Measurements from ENCODE around the gene PITPNC1.
A peak's percentile ranks its signal among the peaks of the same experiment; 100 is the strongest.

Gene PITPNC1

DNA sequence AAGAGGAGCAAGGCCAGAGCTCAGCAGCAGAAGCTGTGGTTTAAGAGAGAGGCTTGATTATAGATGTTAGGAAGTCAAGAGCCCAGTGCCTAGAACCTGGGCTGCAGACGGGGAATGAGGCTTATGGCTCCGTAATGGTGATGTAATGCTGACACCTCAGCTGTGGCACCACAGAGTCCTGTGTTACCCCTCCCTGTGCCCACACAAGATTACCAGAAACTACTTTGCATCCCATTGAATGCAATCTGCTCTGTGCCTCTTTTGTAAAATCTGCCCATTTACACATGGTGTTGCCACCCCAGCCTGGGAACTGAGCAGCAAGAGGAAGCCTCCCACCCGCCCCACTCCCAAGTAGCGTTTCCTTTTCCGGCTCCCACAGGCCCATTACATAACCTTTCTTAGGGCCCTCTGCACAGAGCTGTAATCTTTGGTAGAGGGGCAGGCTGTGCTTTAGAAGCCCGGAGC is 57.0 kb downstream of the PITPNC1 start:
- DNase-seq (ENCODE audit: low read depth) = no peak

GRCh38 chr17:67435122-67435521 is 58.0 kb downstream of the PITPNC1 start:
- no peak for DNase-seq (ENCODE audit: low read depth)

- DNase-seq (ENCODE audit: low read depth) = no peak
Observed at GRCh38 chr17:67435786-67436185, 58.7 kb downstream of the PITPNC1 start.

DNA sequence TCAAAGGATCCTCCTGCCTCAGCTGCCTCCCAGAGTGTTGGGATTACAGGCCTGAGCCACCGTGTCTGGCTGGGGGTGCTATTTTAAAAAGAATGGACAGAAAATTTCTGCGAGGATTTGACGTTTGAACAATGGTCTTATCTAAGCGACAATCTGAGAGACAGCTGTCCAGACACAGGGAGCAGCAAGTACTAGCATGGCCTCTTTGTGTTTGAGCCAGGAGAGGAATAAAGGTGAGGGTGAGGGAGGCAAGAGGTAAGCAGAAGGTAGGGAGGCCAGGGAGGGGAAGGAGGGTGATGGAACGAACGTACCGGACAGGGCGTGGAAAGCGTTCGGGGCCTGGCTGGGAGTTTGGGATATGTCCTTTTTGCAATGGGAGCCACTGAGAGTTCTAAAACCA is 59.2 kb downstream of the PITPNC1 start:
- DNase-seq (ENCODE audit: low read depth) = no peak

- DNase-seq (ENCODE audit: low read depth) = no peak
Observed at GRCh38 chr17:67438667-67439066, 61.6 kb downstream of the PITPNC1 start.

DNA sequence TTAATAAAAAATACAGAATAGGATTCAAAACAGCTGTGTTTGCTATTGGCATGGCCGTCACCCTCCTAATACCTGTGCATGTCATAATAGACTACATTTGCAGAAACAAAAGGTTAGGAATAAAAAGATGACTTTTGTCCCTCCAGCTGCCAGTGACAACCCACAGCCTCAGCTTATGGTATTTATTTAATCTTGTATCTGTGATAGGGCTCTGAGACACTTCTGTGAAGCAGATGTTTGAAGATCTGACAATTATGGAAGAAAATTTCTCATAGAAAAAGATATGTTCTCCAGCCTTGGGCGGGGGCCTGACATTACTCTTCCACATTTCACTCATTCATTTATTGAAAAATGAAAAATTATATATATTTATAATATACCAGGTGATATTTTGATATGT is 62.2 kb downstream of the PITPNC1 start:
- DNase-seq (ENCODE audit: low read depth) = no peak

- DNase-seq (ENCODE audit: low read depth) = no peak
Observed at GRCh38 chr17:67440277-67441051, 63.4 kb downstream of the PITPNC1 start.

DNA sequence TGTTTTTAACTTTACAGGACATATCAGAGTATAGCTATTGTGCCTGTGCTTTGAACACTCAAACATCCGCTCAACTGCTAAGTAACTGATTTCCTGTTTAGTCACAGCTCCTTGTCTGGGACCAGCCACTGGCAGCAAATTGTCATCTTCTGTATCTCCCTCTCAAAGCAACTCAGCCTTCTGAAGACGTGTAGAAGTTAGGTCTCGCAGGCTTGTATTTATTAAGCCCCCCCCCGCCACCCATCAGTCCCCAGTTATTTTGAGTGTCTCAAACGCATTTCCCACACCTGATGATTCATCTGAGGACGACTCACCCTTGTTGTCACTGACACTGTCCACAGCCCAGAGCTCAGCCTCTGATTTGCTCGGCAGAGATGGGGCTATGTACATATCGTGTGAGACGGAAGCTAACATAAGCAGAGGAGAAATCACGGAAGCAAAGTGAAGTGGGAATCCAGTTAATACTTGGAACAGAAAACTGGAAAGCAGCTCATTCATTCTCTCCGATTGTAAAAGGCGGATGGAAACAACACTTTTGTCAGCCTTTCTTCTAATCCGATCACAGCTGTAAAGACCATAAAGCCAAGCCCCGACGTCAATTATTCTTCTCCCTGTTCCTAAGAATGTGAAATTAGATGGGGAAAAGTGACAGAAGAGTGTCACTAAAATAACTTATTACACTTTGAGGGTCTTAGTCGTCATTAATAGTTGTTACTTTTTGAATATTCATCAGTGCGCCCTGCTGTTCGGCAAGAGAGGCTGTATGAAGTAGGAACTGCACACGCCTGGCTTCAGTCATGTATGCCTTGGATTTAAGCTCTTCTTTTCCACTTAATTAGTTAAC is 64.2 kb downstream of the PITPNC1 start:
- DNase-seq (ENCODE audit: low read depth) = peak; percentile 4

- no peak for DNase-seq (ENCODE audit: low read depth)
Observed at GRCh38 chr17:67441896-67442219, 64.8 kb downstream of the PITPNC1 start.

DNA sequence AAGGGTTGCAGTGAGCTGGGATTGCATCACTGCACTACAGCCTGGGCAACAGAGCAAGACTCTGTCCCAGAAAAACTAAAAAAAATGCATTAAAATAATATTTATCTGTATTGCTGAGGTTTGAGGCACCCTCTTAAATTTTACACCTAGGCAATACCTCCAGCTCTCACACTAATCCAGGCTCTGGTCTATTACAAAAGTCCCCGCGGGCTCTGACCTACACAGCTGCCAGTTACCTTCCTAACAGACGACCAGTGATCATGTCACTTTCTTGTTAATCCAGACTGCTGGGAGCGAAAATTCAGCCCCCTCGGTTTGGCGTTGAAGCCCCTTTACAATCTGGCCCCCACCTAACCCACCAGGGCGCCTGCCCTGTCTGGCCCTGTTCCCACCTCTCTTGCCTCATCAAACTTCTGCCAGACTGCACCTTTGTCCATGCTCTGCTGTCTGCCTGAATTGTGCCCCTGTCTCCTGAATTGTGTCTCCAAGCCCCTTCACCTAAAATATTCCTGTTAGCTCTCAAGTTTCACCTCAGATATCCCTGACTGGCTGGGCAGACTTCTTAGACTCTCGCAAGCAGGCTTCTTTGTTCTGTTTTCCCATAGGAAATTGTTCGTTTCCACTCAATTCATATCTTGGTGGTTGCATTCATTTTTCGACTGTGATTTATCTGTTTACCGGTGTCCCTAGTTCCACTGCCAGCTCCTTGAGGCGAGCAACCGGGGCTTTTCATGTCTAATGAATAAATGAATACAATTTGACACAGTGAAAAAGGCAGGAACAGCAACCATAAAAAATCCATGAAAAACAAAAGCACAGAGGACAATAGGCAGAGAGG is 65.9 kb downstream of the PITPNC1 start:
- no peak for DNase-seq (ENCODE audit: low read depth)

DNA sequence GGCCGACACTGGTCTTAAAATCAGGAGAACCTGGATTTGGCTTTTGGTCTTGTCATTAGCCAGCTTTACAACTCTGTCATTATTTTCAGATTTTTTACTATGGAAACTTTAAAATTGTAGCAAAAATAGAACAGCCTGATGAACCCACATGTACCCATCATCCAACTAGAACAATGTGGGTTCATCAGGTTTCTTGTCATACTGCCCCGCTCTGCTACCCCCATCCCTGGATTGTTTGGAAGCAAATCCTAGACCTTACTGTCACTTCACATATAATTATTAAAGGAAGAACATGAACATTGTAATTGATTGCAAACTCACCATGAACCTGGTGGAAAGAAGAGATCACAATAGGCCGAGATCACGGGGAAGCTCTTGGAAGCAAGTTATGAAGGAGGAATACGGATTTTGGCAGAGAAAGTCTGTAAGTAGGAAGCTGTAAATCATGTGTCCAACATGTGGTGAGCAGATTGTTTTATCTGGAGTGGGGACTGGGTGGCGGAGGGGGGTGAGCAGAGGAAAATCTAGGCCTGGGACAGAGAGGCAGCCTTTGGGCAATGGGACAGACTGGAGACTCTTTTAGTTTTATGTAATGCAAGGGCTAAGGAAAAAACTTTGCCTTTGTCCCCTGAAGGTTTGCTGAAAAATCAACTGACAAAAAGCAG is 67.0 kb downstream of the PITPNC1 start:
- no peak for DNase-seq (ENCODE audit: low read depth)

DNA sequence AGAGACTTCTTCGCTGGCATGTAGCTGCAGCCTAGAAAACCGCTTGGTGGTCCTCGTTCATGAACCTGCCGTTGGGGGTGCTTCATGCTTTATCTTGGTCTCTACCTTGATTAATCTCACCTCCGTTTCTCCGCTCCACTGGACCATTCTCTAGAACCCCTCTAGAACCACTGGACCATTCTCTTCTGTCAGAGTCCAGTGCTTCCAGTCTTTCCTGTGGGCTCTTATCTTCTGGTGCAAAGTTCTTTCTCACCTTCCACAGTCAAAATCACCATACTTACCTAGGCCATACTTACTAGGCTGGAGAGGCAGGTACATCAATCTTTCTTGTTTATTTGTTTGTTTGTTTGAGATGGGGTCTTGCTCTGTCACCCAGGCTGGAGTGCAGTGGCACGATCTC is 71.4 kb downstream of the PITPNC1 start:
- DNase-seq (ENCODE audit: low read depth) = no peak

DNA sequence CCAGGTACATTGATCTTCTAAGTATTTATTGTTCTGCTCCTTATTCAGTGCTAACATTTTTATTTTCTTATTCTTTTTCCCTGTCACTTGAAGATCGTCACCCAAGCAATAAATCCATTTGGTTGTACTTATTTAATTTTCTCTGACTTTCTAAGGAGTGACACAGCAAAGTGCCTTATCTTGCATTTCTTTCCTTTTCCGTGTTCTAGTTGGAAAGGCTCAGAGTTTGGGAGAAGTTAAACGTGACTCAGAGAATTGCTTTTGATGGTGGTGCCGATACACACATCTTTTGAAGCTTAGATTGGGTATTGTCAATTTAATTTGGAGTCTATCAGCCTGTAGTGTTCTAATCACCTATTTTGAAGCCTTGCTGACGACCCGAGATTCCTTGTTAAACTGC is 72.0 kb downstream of the PITPNC1 start:
- DNase-seq (ENCODE audit: low read depth) = no peak

DNA sequence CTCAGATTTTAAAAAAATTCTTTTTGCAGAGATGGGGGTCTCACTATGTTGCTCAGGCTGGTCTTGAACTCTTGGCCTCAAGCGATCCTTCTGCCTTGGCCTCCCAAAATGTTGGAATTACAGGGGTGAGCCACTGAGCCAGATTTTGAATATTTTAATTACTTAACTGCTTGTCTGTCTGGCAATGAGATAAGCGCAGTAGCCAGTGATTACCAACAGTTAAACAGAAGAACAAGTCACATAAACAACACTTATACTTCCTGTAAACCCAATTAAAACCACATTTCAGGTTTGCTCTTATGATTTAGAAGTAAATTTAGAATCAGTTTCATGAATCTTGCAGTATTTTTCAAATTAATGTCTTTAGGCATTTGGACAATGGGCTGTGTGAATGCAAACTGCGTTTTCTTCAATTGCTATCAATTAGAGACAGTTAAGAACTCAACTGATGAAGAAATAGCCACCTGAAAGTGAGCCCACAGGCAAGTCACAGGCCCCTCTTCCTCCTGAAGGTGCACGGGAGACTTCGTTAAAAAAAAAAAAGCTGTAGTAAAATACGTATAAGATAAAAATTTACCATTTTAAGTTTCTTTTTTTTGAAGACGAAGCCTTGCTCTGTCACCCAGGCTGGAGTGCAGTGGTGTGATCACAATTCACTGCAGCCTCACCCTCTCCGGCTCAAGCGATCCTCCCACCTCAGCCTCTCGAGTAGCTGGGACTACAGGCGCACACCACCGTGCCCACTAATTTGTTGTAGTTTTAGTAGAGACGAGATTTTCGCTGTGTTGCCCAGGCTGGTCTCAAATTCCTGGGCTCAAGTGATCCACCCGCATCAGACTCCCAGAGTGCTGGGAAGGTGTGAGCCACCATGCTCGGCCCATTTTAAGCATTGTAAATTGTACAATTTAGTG is 73.0 kb downstream of the PITPNC1 start:
- no peak for DNase-seq (ENCODE audit: low read depth)

DNA sequence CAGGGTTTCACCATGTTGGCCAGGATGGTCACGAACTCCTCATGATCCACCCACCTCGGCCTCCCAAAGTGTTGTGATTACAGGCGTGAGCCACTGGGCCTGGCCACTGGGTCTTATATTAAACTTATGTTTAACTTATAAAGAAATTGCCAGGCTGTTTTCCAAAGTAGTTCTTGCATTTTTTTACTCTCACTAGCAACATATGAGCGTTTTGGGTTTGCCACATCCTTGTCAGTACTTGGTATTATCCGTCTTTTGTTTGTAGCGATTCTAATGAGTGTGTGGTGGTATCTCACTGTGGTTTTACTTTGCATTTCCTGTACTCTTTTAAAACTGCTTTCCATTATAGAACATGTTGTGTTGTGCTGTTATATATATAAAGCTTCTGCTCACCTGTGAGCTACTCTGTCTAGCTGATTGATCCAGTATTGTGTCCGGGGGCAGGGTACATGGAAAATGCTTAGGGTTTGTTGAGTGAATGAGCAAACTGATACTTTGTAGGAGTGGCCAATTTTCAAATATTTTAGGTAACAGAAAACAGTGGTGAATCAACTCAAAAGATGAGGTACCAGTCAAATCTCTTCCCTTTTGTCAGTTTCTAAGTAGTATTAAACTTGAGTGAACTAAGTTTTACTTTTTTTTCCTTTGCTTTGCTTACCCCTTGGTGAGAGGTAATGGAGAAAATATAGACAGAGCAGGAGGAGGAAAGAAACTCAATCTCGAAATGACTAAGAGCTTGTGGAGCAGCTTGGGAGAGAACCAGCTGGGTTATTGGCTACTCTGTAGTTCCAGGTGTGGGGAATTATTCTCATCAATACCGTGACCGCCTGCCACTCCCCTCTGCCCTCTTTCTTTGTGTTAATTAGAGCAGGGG is 75.8 kb downstream of the PITPNC1 start:
- DNase-seq (ENCODE audit: low read depth) = no peak

GRCh38 chr17:67456103-67456502 is 79.0 kb downstream of the PITPNC1 start:
- DNase-seq (ENCODE audit: low read depth) = no peak

DNA sequence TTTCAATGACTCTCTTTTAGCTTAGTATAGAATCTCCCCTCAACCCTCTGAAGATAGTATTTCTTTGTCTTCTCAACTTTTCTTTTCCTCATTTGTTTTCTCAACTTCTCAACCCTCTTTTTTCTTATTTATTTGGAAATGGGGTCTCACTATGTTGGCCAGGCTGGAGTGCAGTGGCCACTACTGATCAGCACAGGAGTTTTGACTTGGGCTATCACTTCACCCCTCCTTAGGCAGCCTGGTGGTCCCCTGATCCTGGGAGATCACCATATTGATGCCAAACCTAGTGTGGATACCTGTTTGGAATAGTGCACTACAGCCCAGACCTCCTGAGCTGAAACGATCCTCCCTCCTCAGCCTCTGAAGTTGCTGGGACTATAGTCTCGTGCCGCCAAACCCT is 79.8 kb downstream of the PITPNC1 start:
- DNase-seq (ENCODE audit: low read depth) = no peak

DNA sequence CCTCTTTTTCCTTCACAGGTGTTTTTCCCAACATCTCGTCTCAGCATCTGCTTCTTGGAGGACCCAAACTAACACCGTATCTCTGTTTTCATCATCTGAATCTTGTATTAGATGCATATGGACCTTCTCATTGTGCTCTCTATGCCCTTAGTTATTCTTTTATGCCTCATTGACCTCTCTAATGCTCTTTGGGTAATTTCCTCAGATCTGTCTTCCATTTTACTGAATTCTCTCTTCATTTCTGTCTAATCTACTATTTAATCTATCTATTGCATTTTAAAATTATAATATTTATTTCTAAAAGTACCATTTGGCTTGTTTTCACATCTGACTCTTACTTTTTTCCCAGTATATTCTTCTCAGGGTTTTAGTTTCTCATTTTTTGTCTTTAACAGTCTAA is 81.1 kb downstream of the PITPNC1 start:
- DNase-seq (ENCODE audit: low read depth) = no peak

DNA sequence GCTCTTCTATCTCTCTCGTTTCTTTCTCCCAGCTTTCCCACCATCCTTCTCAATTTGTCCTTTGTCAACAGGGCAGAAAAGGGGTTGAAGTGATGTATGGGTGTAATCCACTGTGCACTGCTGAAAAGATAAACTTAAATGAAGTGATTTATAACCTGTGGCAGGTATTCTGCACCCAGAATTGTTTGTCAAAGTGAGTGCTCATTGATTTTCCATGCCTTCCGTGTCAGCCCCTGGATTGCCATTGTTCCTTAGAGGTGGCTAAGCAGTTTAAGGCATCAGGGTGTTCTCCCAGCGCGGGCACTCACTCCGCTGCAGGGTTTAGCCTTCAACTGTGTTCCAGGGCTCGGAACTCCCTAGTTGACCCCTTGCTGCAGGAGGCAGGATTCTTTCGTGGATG is 82.9 kb downstream of the PITPNC1 start:
- DNase-seq (ENCODE audit: low read depth) = no peak

- no peak for DNase-seq (ENCODE audit: low read depth)
Observed at GRCh38 chr17:67461228-67461780, 84.2 kb downstream of the PITPNC1 start.

All from HS-5 (cell line).